PC-3 (cell line): ENCODE results near the gene STX18. TPM values are rescaled to one million over a fixed set of nuclear protein-coding genes. Genes with fewer than 3 reads are reported as not detected.
"Not testable (repeated sequence)": the region's sequence is repeated elsewhere in the genome, so short reads cannot be mapped to it uniquely, and the experiment has no call there.

Experiments used
- ATAC-seq: fragments of 200-7000 bp; cut with Tn5 transposase; 2 replicates; pipeline ENCODE4 v1.9.1; 2020; ENCODE audit warnings: mild to moderate bottlenecking, moderate library complexity
- BruUV-seq: library from RNA; stranded (reverse); fragments of 400-500 nt; replicated peaks from 2 replicates; lab custom pipeline; 2021; lab: Mats Ljungman, UMichigan
- CTCF ChIA-PET: fragments of 300-600 bp; sonication (Branson Sonifier 250); formaldehyde crosslinking; loops from one replicate; lab custom pipeline; 2022; ENCODE audit warnings: antibody characterized with exemption; lab: Charles Lee
- POLR2A ChIA-PET: fragments of 300-600 bp; sonication (Branson Sonifier 250); formaldehyde crosslinking; loops from one replicate; lab custom pipeline; 2022; ENCODE audit warnings: antibody characterized with exemption; ENCODE audit not compliant: unreplicated experiment; lab: Charles Lee
- DNase-seq: peaks from one replicate; pipeline ENCODE4 v3.0.0-alpha.2; 2015
- H2AFZ ChIP-seq: fragments of 300-600 bp; sonication (generic); 2 replicates; pipeline ENCODE4 v1.6.0; 2016; ENCODE audit warnings: antibody characterized with exemption, low read length
- H3F3A ChIP-seq: fragments of 300-600 bp; sonication (generic); one replicate; pipeline ENCODE4 v1.6.0; 2017; ENCODE audit warnings: antibody characterized with exemption, low read length, control low read depth, mild to moderate bottlenecking; ENCODE audit not compliant: unreplicated experiment
- H3K27ac ChIP-seq: fragments of 300-600 bp; sonication (generic); 2 replicates; pipeline ENCODE4 v1.5.1; 2016; ENCODE audit warnings: mild to moderate bottlenecking, low read length
- H3K27me3 ChIP-seq: fragments of 300-600 bp; sonication (generic); 2 replicates; pipeline ENCODE4 v1.6.1; 2016; ENCODE audit warnings: low read length, mixed read lengths
- H3K36me3 ChIP-seq: fragments of 300-600 bp; sonication (generic); 2 replicates; pipeline ENCODE4 v1.6.1; 2016; ENCODE audit warnings: low read depth, mixed run types, low read length, mixed read lengths
- H3K4me1 ChIP-seq: fragments of 300-600 bp; sonication (generic); 2 replicates; pipeline ENCODE4 v1.5.1; 2016; ENCODE audit warnings: low read length; ENCODE audit not compliant: insufficient read depth
- H3K4me2 ChIP-seq: fragments of 300-600 bp; sonication (generic); 2 replicates; pipeline ENCODE4 v1.6.0; 2016; ENCODE audit warnings: low read length
- H3K4me3 ChIP-seq: fragments of 300-600 bp; sonication (generic); 2 replicates; pipeline ENCODE4 v1.5.1; 2016; ENCODE audit warnings: mild to moderate bottlenecking, low read length, mixed read lengths
- H3K79me2 ChIP-seq: fragments of 300-600 bp; sonication (generic); 2 replicates; pipeline ENCODE4 v1.6.1; 2017; ENCODE audit warnings: low read length, mixed read lengths
- H3K9ac ChIP-seq: fragments of 300-600 bp; sonication (generic); 2 replicates; pipeline ENCODE4 v1.6.0; 2016; ENCODE audit warnings: mild to moderate bottlenecking, low read length
- H3K9me2 ChIP-seq: fragments of 300-600 bp; sonication (generic); replicated peaks from 2 replicates; pipeline ENCODE4 v1.6.1; 2016; ENCODE audit warnings: mixed run types, low read length, mixed read lengths
- H3K9me3 ChIP-seq: fragments of 300-600 bp; sonication (generic); 2 replicates; pipeline ENCODE4 v1.6.1; 2016; ENCODE audit warnings: low read length, mixed read lengths
- H4K20me1 ChIP-seq: fragments of 300-600 bp; sonication (generic); 2 replicates; pipeline ENCODE4 v1.6.1; 2016; ENCODE audit warnings: low read length, mixed read lengths
- CTCF ChIP-seq: fragments of 300-600 bp; sonication (generic); conservative IDR thresholded peaks from 2 replicates; pipeline ENCODE4 v1.5.1; 2017; ENCODE audit warnings: antibody characterized with exemption, low read depth, mild to moderate bottlenecking, low read length
- EZH2 ChIP-seq: fragments of 300-600 bp; sonication (generic); IDR thresholded peaks from one replicate; pipeline ENCODE4 v1.6.1; 2017; ENCODE audit warnings: antibody characterized with exemption, mild to moderate bottlenecking, low read length; ENCODE audit not compliant: unreplicated experiment
- EZH2phosphoT487 ChIP-seq: fragments of 300-600 bp; sonication (generic); IDR thresholded peaks from 2 replicates; pipeline ENCODE4 v1.6.1; 2018; ENCODE audit warnings: mild to moderate bottlenecking, antibody characterized with exemption, low read length, borderline replicate concordance
- intact Hi-C: fragments of 100-400 bp; cut with micrococcal nuclease; formaldehyde crosslinking; loops from 2 replicates; pipeline ENCODE4 v1.9.0; 2023
- total RNA-seq: library from RNA; depleted of rRNA; stranded (reverse); fragments of >200 nt; gene quantifications from 2 replicates; pipeline ENCODE4 v1.2.3, GENCODE V29; 2014

Gene STX18
- total RNA-seq, 1 experiment from 2014 or later = 25.0 TPM

- Histone ChIP-seq H3K4me3 (no peak overlapping the region), H3K9me3 (no peaks in the 10 kb centered on the region), H3K4me2 (no peak overlapping the region), H3K9me2 (no peaks in the 10 kb centered on the region), H3K27ac (no peak overlapping the region), H2AFZ (no peak overlapping the region), H4K20me1 (peaks cover 5% of the 10 kb centered on the region; the same call in 1 of the 2 replicates), H3K9ac (no peak overlapping the region), H3F3A (no peaks in the 10 kb centered on the region), H3K79me2 (peaks cover 47% of the 10 kb centered on the region), H3K36me3 (no peaks in the 10 kb centered on the region), H3K4me1 (peaks cover 11% of the 10 kb centered on the region), H3K27me3 (no peaks in the 10 kb centered on the region)
- ATAC-seq (no peak), DNase-seq (no peak)
- intact Hi-C loops = no loop called here
- no TSS peak for BruUV-seq
- ChIA-PET CTCF (no interaction called here), POLR2A (no interaction called here)
- TF ChIP-seq EZH2phosphoT487 = no peak
- TF ChIP-seq CTCF = no peak
- TF ChIP-seq EZH2 = no peak
These were observed 27.1 kb downstream of the STX18 start for GRCh38 chr4:4514786-4515185.

GRCh38 chr4:4512282-4512681 lies 29.6 kb downstream of the STX18 start:
- no peak for TF ChIP-seq EZH2
- no peak for TF ChIP-seq EZH2phosphoT487
- TF ChIP-seq CTCF = no peak
- Histone ChIP-seq H3K4me2 (no peak overlapping the region), H3K4me1 (peaks cover 11% of the 10 kb centered on the region), H3K79me2 (peaks cover 27% of the 10 kb centered on the region), H3K27ac (no peak overlapping the region), H3K36me3 (no peaks in the 10 kb centered on the region), H2AFZ (no peak overlapping the region), H3K9ac (no peak overlapping the region), H4K20me1 (no peaks in the 10 kb centered on the region), H3K9me3 (no peaks in the 10 kb centered on the region), H3K27me3 (no peaks in the 10 kb centered on the region), H3F3A (no peaks in the 10 kb centered on the region), H3K4me3 (no peak overlapping the region), H3K9me2 (no peaks in the 10 kb centered on the region)
- ATAC-seq (no peak), DNase-seq (no peak)
- no TSS peak for BruUV-seq
- ChIA-PET POLR2A (no interaction called here), CTCF (no interaction called here)
- intact Hi-C loops = no loop called here

- H4K20me1 ChIP-seq, DNase-seq, BruUV-seq, H2AFZ ChIP-seq, H3K4me2 ChIP-seq, H3K27me3 ChIP-seq, H3K4me3 ChIP-seq, H3K9me3 ChIP-seq, H3K36me3 ChIP-seq, H3K9ac ChIP-seq, CTCF ChIA-PET, H3F3A ChIP-seq, intact Hi-C loops, H3K9me2 ChIP-seq, POLR2A ChIA-PET, ATAC-seq, H3K27ac ChIP-seq, H3K4me1 ChIP-seq: not testable (repeated sequence)
- peaks cover 12% of the 10 kb centered on the region; the same call in 1 of the 2 replicates for H3K79me2 ChIP-seq
These were observed 31.2 kb downstream of the STX18 start for GRCh38 chr4:4510641-4511040.
